ENCODE measurements around the gene METTL1.

DNA sequence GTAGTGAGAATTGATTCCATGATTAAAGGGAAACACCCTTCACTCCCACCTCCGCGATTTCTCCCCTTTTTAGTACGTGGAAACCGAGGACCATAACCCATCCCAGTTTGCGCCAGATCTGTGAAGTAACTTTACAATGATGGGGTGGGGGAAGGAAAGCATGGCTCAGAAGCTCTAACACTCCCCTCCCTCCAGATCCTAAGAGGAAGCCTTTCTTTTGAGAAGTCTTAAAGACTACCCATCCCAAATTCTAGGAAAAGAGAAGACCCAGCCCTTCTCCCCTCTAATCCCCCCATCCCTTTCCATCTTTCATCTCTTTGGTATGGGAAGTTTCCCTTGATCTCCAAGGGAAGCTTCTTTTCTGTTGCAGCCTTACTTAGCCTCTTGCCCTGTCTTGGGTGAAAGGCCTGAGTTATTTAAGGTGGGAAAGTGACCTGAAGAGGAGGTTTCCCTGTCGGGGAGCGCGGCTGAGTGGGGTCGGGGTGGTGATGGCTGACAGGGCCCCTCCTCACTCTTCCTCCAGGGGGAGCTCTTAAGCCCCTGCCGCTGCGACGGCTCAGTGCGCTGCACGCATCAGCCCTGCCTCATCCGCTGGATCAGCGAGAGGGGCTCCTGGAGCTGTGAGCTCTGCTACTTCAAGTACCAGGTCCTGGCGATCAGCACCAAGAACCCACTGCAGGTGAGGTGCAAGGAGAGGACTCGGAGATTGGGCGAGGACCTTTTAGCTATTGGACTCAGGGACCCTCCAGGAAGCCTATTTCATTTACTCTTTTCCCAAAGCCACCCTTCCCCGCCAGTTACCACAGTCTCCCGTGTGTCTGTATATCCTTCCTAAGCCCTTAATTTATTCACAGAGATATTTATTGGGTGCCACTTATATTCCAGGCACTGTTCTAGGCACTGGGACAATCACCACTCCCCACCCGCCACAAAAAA is 15.2 kb downstream of the METTL1 start:
- TF ChIP-seq POLR2A (IDR thresholded peaks at IDR 0.05; ENCODE audit: low read depth, low read length) (no peak), POLR2AphosphoS5 (IDR thresholded peaks at IDR 0.05; ENCODE audit: low read depth, low read length) (no peak)
